ENCODE data around the gene MAPK9.

Gene MAPK9

GRCh38 chr5:180331647-180331950, 39.7 kb upstream of the MAPK9 start:
- POLR2A ChIA-PET = no interaction called here
- CTCF ChIA-PET = interaction anchor here (1.2 to 1.3 kb wide), 3 partner anchors 17 to 205 kb away, joined by 3 to 4 read pairs (median 4); no protein-coding TSS in a partner anchor
- no peaks in the 10 kb centered on the region for H3K9me3 ChIP-seq (ENCODE audit: control extremely low read depth in 1 of 5, control insufficient read depth in 4 of 5, insufficient read depth in 2 of 5, low read depth in 1 of 5, low read length in 4 of 5)
- H3K4me1 ChIP-seq (ENCODE audit: control extremely low read depth in 1 of 4, control insufficient read depth in 4 of 4, insufficient read depth in 4 of 4, low read length in 3 of 4) = peaks cover 0 to 3% (median 0%) of the 10 kb centered on the region in 4 experiments
- WGBS (ENCODE audit: insufficient coverage) = 72% methylated on average over 7 of the region's 7 CpGs
- H3K27me3 ChIP-seq (replicated peaks in 2 of 5; ENCODE audit: control insufficient read depth in 4 of 5, insufficient read depth in 5 of 5, low read length in 4 of 5) = peaks cover 0 to 14% (median 5%) of the 10 kb centered on the region in 5 experiments
- H3K27ac ChIP-seq (ENCODE audit: insufficient read depth in 1 of 2, low read depth in 1 of 2, low read length in 2 of 2, poor library complexity in 1 of 2, severe bottlenecking in 2 of 2) = no peak overlapping the region
- no peak overlapping the region for H3K4me3 ChIP-seq (ENCODE audit: control insufficient read depth in 1 of 7, extremely low read depth in 1 of 7, insufficient read depth in 4 of 7, low read depth in 2 of 7, low read length in 6 of 7)
- DNase-seq = no peak
- no peaks in the 10 kb centered on the region for H3K36me3 ChIP-seq (ENCODE audit: control insufficient read depth in 4 of 4, insufficient read depth in 4 of 4, low read length in 3 of 4)

- Histone ChIP-seq H3K27ac (ENCODE audit: insufficient read depth in 1 of 2, low read depth in 1 of 2, low read length in 2 of 2, poor library complexity in 1 of 2, severe bottlenecking in 2 of 2) (no peak overlapping the region), H3K4me3 (ENCODE audit: control insufficient read depth in 1 of 7, extremely low read depth in 1 of 7, insufficient read depth in 4 of 7, low read depth in 2 of 7, low read length in 6 of 7) (no peak overlapping the region), H3K9me3 (ENCODE audit: control extremely low read depth in 1 of 5, control insufficient read depth in 4 of 5, insufficient read depth in 2 of 5, low read depth in 1 of 5, low read length in 4 of 5) (no peaks in the 10 kb centered on the region), H3K36me3 (ENCODE audit: control insufficient read depth in 4 of 4, insufficient read depth in 4 of 4, low read length in 3 of 4) (no peaks in the 10 kb centered on the region), H3K27me3 (replicated peaks in 2 of 5; ENCODE audit: control insufficient read depth in 4 of 5, insufficient read depth in 5 of 5, low read length in 4 of 5) (peaks cover 0 to 14% (median 5%) of the 10 kb centered on the region in 5 experiments), H3K4me1 (ENCODE audit: control extremely low read depth in 1 of 4, control insufficient read depth in 4 of 4, insufficient read depth in 4 of 4, low read length in 3 of 4) (peaks cover 0 to 3% (median 0%) of the 10 kb centered on the region in 4 experiments)
- ChIA-PET CTCF (interaction anchor here (1.2 to 3.7 kb wide), 6 partner anchors 12 to 140 kb away, joined by 3 to 16 read pairs (median 4); no protein-coding TSS in a partner anchor), POLR2A (no interaction called here)
- 85% methylated on average over 15 of the region's 16 CpGs for WGBS (ENCODE audit: insufficient coverage)
- DNase-seq = no peak
Observed at GRCh38 chr5:180330810-180331646, 39.1 kb upstream of the MAPK9 start.

GRCh38 chr5:180330270-180330648, 38.4 kb upstream of the MAPK9 start:
- Histone ChIP-seq H3K36me3 (ENCODE audit: control insufficient read depth in 4 of 4, insufficient read depth in 4 of 4, low read length in 3 of 4) (no peaks in the 10 kb centered on the region), H3K9me3 (ENCODE audit: control extremely low read depth in 1 of 5, control insufficient read depth in 4 of 5, insufficient read depth in 2 of 5, low read depth in 1 of 5, low read length in 4 of 5) (no peaks in the 10 kb centered on the region), H3K27ac (ENCODE audit: insufficient read depth in 1 of 2, low read depth in 1 of 2, low read length in 2 of 2, poor library complexity in 1 of 2, severe bottlenecking in 2 of 2) (no peak overlapping the region), H3K4me1 (ENCODE audit: control extremely low read depth in 1 of 4, control insufficient read depth in 4 of 4, insufficient read depth in 4 of 4, low read length in 3 of 4) (peaks cover 0 to 3% (median 0%) of the 10 kb centered on the region in 4 experiments), H3K4me3 (ENCODE audit: control insufficient read depth in 1 of 7, extremely low read depth in 1 of 7, insufficient read depth in 4 of 7, low read depth in 2 of 7, low read length in 6 of 7) (no peak overlapping the region), H3K27me3 (replicated peaks in 2 of 5; ENCODE audit: control insufficient read depth in 4 of 5, insufficient read depth in 5 of 5, low read length in 4 of 5) (peaks cover 0 to 14% (median 4%) of the 10 kb centered on the region in 5 experiments)
- 89% methylated on average over 3 of the region's 5 CpGs for WGBS (ENCODE audit: insufficient coverage)
- CTCF ChIA-PET = interaction anchor here (1.2 to 3.7 kb wide), 4 partner anchors 11 to 141 kb away, joined by 3 to 16 read pairs (median 8); no protein-coding TSS in a partner anchor
- POLR2A ChIA-PET = no interaction called here
- no peak for DNase-seq

GRCh38 chr5:180329606-180330269, 37.9 kb upstream of the MAPK9 start:
- H3K27ac ChIP-seq (ENCODE audit: insufficient read depth in 1 of 2, low read depth in 1 of 2, low read length in 2 of 2, poor library complexity in 1 of 2, severe bottlenecking in 2 of 2) = no peak overlapping the region
- 85% methylated on average over 6 of the region's 8 CpGs for WGBS (ENCODE audit: insufficient coverage)
- no peak for DNase-seq
- no peaks in the 10 kb centered on the region for H3K9me3 ChIP-seq (ENCODE audit: control extremely low read depth in 1 of 5, control insufficient read depth in 4 of 5, insufficient read depth in 2 of 5, low read depth in 1 of 5, low read length in 4 of 5)
- H3K4me1 ChIP-seq (ENCODE audit: control extremely low read depth in 1 of 4, control insufficient read depth in 4 of 4, insufficient read depth in 4 of 4, low read length in 3 of 4) = peaks cover 0 to 3% (median 0%) of the 10 kb centered on the region in 4 experiments
- POLR2A ChIA-PET = no interaction called here
- H3K27me3 ChIP-seq (replicated peaks in 2 of 5; ENCODE audit: control insufficient read depth in 4 of 5, insufficient read depth in 5 of 5, low read length in 4 of 5) = peaks cover 0 to 14% (median 4%) of the 10 kb centered on the region in 5 experiments
- CTCF ChIA-PET = interaction anchor here (1.0 to 3.7 kb wide), 6 partner anchors 11 to 41 kb away, joined by 4 to 39 read pairs (median 14); no protein-coding TSS in a partner anchor
- no peak overlapping the region for H3K4me3 ChIP-seq (ENCODE audit: control insufficient read depth in 1 of 7, extremely low read depth in 1 of 7, insufficient read depth in 4 of 7, low read depth in 2 of 7, low read length in 6 of 7)
- no peaks in the 10 kb centered on the region for H3K36me3 ChIP-seq (ENCODE audit: control insufficient read depth in 4 of 4, insufficient read depth in 4 of 4, low read length in 3 of 4)

GRCh38 chr5:180329138-180329435, 37.2 kb upstream of the MAPK9 start:
- Histone ChIP-seq H3K9me3 (ENCODE audit: control extremely low read depth in 1 of 5, control insufficient read depth in 4 of 5, insufficient read depth in 2 of 5, low read depth in 1 of 5, low read length in 4 of 5) (no peaks in the 10 kb centered on the region), H3K27me3 (replicated peaks in 2 of 5; ENCODE audit: control insufficient read depth in 4 of 5, insufficient read depth in 5 of 5, low read length in 4 of 5) (peaks cover 0 to 14% (median 4%) of the 10 kb centered on the region in 5 experiments), H3K27ac (ENCODE audit: insufficient read depth in 1 of 2, low read depth in 1 of 2, low read length in 2 of 2, poor library complexity in 1 of 2, severe bottlenecking in 2 of 2) (no peak overlapping the region), H3K4me1 (ENCODE audit: control extremely low read depth in 1 of 4, control insufficient read depth in 4 of 4, insufficient read depth in 4 of 4, low read length in 3 of 4) (peaks cover 0 to 3% (median 0%) of the 10 kb centered on the region in 4 experiments), H3K4me3 (ENCODE audit: control insufficient read depth in 1 of 7, extremely low read depth in 1 of 7, insufficient read depth in 4 of 7, low read depth in 2 of 7, low read length in 6 of 7) (no peak overlapping the region), H3K36me3 (ENCODE audit: control insufficient read depth in 4 of 4, insufficient read depth in 4 of 4, low read length in 3 of 4) (no peaks in the 10 kb centered on the region)
- WGBS (ENCODE audit: insufficient coverage) = 100% methylated on average over 5 of the region's 7 CpGs
- no peak for DNase-seq
- POLR2A ChIA-PET = interaction anchor here (0.9 kb wide), 1 partner anchor 36 kb away, joined by 5 read pairs; no protein-coding TSS in a partner anchor
- CTCF ChIA-PET = interaction anchor here (0.7 to 3.7 kb wide), 15 partner anchors 9 to 334 kb away, joined by 3 to 39 read pairs (median 4); no protein-coding TSS in a partner anchor

GRCh38 chr5:180328296-180329137, 36.6 kb upstream of the MAPK9 start:
- no peaks in the 10 kb centered on the region for H3K36me3 ChIP-seq (ENCODE audit: control insufficient read depth in 4 of 4, insufficient read depth in 4 of 4, low read length in 3 of 4)
- peaks cover 0 to 3% (median 0%) of the 10 kb centered on the region in 4 experiments for H3K4me1 ChIP-seq (ENCODE audit: control extremely low read depth in 1 of 4, control insufficient read depth in 4 of 4, insufficient read depth in 4 of 4, low read length in 3 of 4)
- H3K9me3 ChIP-seq (ENCODE audit: control extremely low read depth in 1 of 5, control insufficient read depth in 4 of 5, insufficient read depth in 2 of 5, low read depth in 1 of 5, low read length in 4 of 5) = no peaks in the 10 kb centered on the region
- H3K27me3 ChIP-seq (replicated peaks in 2 of 5; ENCODE audit: control insufficient read depth in 4 of 5, insufficient read depth in 5 of 5, low read length in 4 of 5) = peaks cover 0 to 14% (median 4%) of the 10 kb centered on the region in 5 experiments
- H3K27ac ChIP-seq (ENCODE audit: insufficient read depth in 1 of 2, low read depth in 1 of 2, low read length in 2 of 2, poor library complexity in 1 of 2, severe bottlenecking in 2 of 2) = no peak overlapping the region
- peak; percentile 76 to 90 (median 85) for DNase-seq
- WGBS (ENCODE audit: insufficient coverage) = 63% methylated on average over 30 of the region's 31 CpGs
- H3K4me3 ChIP-seq (ENCODE audit: control insufficient read depth in 1 of 7, extremely low read depth in 1 of 7, insufficient read depth in 4 of 7, low read depth in 2 of 7, low read length in 6 of 7) = no peak overlapping the region
- ChIA-PET CTCF (interaction anchor here (0.7 to 3.7 kb wide), 15 partner anchors 9 to 333 kb away, joined by 3 to 39 read pairs (median 4); no protein-coding TSS in a partner anchor), POLR2A (interaction anchor here (0.9 kb wide), 1 partner anchor 35 kb away, joined by 5 read pairs; no protein-coding TSS in a partner anchor)
